ENCODE results near the gene HCRT.
"Not testable (repeated sequence)": the region's sequence is repeated elsewhere in the genome, so short reads cannot be mapped to it uniquely, and the experiment has no call there.

HCRT gene

DNA sequence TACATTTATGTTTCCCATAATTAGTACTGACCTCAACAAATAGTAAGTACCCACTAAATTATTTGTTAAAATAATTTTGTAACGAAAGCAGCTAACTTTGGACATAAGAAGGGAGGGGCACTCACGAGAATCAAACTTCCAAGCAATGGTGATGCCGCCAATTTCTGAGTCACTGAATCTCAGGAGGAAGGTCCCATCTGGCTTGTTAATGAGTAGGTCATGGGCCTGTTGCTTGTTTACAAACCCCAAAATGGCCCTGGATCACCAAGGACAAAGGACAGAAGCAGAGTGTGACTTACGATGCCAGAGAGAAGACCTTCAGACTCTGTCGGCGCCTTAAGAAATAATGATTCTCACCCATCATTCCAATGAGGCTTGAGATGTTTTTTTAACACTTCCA is 24.8 kb upstream of the HCRT start:
- Histone ChIP-seq H3K4ac (ENCODE audit: low read length) (no peak overlapping the region), H2AK5ac (ENCODE audit: low read depth, low read length) (no peak overlapping the region), H3K14ac (ENCODE audit: low read length) (no peak overlapping the region), H2AFZ (ENCODE audit: low read length) (no peak overlapping the region), H2BK12ac (ENCODE audit: low read length) (no peak overlapping the region), H3K79me1 (ENCODE audit: low read depth, low read length) (no peaks in the 10 kb centered on the region), H3K4me1 (ENCODE audit: control insufficient read depth in 2 of 2, insufficient read depth in 1 of 2, low read depth in 1 of 2, low read length in 2 of 2) (no peaks in the 10 kb centered on the region), H3K27ac (replicated peaks; ENCODE audit: low read length) (no peak overlapping the region), H2BK15ac (ENCODE audit: low read length) (no peak overlapping the region), H3K4me3 (ENCODE audit: low read length in 2 of 2) (no peak overlapping the region), H3K9me3 (replicated peaks in 1 of 2; ENCODE audit: control insufficient read depth in 2 of 2, insufficient read depth in 1 of 2, low read depth in 1 of 2, low read length in 2 of 2) (no peaks in the 10 kb centered on the region), H2BK5ac (ENCODE audit: low read length) (no peak overlapping the region), H3K9ac (ENCODE audit: low read depth, low read length, poor library complexity) (no peak overlapping the region), H4K91ac (ENCODE audit: low read depth, low read length, poor library complexity) (no peak overlapping the region), H3K23ac (ENCODE audit: low read depth, low read length, poor library complexity) (no peak overlapping the region), H3K18ac (ENCODE audit: low read length) (no peak overlapping the region), H3K27me3 (ENCODE audit: control insufficient read depth in 3 of 3, insufficient read depth in 3 of 3, low read depth in 1 of 3, low read length in 3 of 3) (no peaks in the 10 kb centered on the region), H4K8ac (ENCODE audit: low read depth, low read length) (no peak overlapping the region), H3K36me3 (replicated peaks in 1 of 2; ENCODE audit: control insufficient read depth in 2 of 2, insufficient read depth in 2 of 2, low read length in 2 of 2) (peaks cover 31 to 99% of the 10 kb centered on the region in 2 donors), H3K4me2 (ENCODE audit: insufficient read depth, low read length, poor library complexity, severe bottlenecking) (no peak overlapping the region), H2BK120ac (ENCODE audit: low read depth, low read length) (no peak overlapping the region)
- DNase-seq (ENCODE audit: low spot score): no peak
- WGBS, 2 donors (ENCODE audit: extremely low coverage in 2 of 2, insufficient read length in 2 of 2, insufficient replicate concordance in 1 of 2): no CpG with 5 or more reads among the region's 6 CpGs

DNA sequence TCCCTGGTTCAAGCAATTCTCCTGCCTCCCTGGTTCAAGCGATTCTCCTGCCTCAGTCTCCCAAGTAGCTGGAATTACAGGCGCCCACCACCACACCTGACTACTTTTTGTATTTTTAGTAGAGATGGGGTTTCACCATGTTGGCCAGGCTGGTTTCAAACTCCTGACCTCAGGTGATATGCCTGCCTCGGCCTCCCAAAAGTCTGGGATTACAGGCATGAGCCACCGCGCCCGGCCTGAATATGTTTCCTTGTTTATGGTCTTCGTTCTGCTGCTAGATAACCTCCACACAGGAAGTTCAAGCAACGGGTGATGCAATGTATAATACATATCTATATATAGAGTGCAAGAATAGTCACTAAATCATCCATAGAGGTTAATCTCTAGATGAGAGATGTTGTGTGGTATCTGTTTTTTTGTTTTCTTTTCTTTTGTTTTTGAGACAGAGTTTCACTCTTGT is 20.9 kb upstream of the HCRT start:
- not testable (repeated sequence) for H2BK15ac ChIP-seq (ENCODE audit: low read length); H3K23ac ChIP-seq (ENCODE audit: low read depth, low read length, poor library complexity); H3K4ac ChIP-seq (ENCODE audit: low read length); H2AK5ac ChIP-seq (ENCODE audit: low read depth, low read length); H2AFZ ChIP-seq (ENCODE audit: low read length); H3K9me3 ChIP-seq (replicated peaks in 1 of 2; ENCODE audit: control insufficient read depth in 2 of 2, insufficient read depth in 1 of 2, low read depth in 1 of 2, low read length in 2 of 2); H3K4me1 ChIP-seq (ENCODE audit: control insufficient read depth in 2 of 2, insufficient read depth in 1 of 2, low read depth in 1 of 2, low read length in 2 of 2); H2BK12ac ChIP-seq (ENCODE audit: low read length); H3K18ac ChIP-seq (ENCODE audit: low read length); H3K27ac ChIP-seq (replicated peaks; ENCODE audit: low read length); H3K27me3 ChIP-seq (ENCODE audit: control insufficient read depth in 3 of 3, insufficient read depth in 3 of 3, low read depth in 1 of 3, low read length in 3 of 3); H3K9ac ChIP-seq (ENCODE audit: low read depth, low read length, poor library complexity); H4K91ac ChIP-seq (ENCODE audit: low read depth, low read length, poor library complexity); H3K4me3 ChIP-seq (ENCODE audit: low read length in 2 of 2); H3K79me1 ChIP-seq (ENCODE audit: low read depth, low read length); DNase-seq (ENCODE audit: low spot score); H2BK5ac ChIP-seq (ENCODE audit: low read length); H3K14ac ChIP-seq (ENCODE audit: low read length); H4K8ac ChIP-seq (ENCODE audit: low read depth, low read length); H2BK120ac ChIP-seq (ENCODE audit: low read depth, low read length); H3K4me2 ChIP-seq (ENCODE audit: insufficient read depth, low read length, poor library complexity, severe bottlenecking)
- WGBS, 2 donors (ENCODE audit: extremely low coverage in 2 of 2, insufficient read length in 2 of 2, insufficient replicate concordance in 1 of 2): no CpG with 5 or more reads among the region's 8 CpGs
- peaks cover 40 to 96% of the 10 kb centered on the region in 2 donors for H3K36me3 ChIP-seq (replicated peaks in 1 of 2; ENCODE audit: control insufficient read depth in 2 of 2, insufficient read depth in 2 of 2, low read length in 2 of 2)

DNA sequence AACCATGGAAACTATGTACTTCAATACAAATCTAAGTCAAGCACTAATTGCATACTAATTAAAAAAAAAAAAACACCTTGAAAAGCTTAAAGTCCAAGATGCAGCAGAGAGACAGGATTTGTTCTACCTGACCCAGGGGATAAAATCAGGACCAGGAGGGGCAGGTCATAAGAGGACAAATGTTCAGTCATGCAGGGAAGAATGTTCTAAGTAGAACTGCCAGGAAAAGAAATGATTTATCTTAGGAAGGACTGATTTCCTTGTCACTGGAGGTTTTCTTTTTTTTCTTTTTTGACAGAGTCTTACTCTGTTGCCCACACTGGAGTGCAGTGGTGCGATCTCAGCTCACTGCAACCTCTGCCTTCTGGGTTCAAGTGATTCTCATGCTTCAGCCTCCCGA is 18.1 kb upstream of the HCRT start:
- DNase-seq (ENCODE audit: low spot score): no peak
- Histone ChIP-seq H3K79me1 (ENCODE audit: low read depth, low read length) (no peaks in the 10 kb centered on the region), H3K36me3 (replicated peaks in 1 of 2; ENCODE audit: control insufficient read depth in 2 of 2, insufficient read depth in 2 of 2, low read length in 2 of 2) (peaks cover 32 to 95% of the 10 kb centered on the region in 2 donors), H3K4me3 (ENCODE audit: low read length in 2 of 2) (no peak overlapping the region), H2BK15ac (ENCODE audit: low read length) (no peak overlapping the region), H3K27ac (replicated peaks; ENCODE audit: low read length) (no peak overlapping the region), H3K23ac (ENCODE audit: low read depth, low read length, poor library complexity) (no peak overlapping the region), H3K14ac (ENCODE audit: low read length) (no peak overlapping the region), H2AK5ac (ENCODE audit: low read depth, low read length) (no peak overlapping the region), H2AFZ (ENCODE audit: low read length) (no peak overlapping the region), H3K4me2 (ENCODE audit: insufficient read depth, low read length, poor library complexity, severe bottlenecking) (no peak overlapping the region), H2BK120ac (ENCODE audit: low read depth, low read length) (no peak overlapping the region), H4K91ac (ENCODE audit: low read depth, low read length, poor library complexity) (no peak overlapping the region), H3K9me3 (replicated peaks in 1 of 2; ENCODE audit: control insufficient read depth in 2 of 2, insufficient read depth in 1 of 2, low read depth in 1 of 2, low read length in 2 of 2) (no peaks in the 10 kb centered on the region), H3K4ac (ENCODE audit: low read length) (no peak overlapping the region), H4K8ac (ENCODE audit: low read depth, low read length) (no peak overlapping the region), H2BK5ac (ENCODE audit: low read length) (no peak overlapping the region), H3K18ac (ENCODE audit: low read length) (no peak overlapping the region), H2BK12ac (ENCODE audit: low read length) (no peak overlapping the region), H3K4me1 (ENCODE audit: control insufficient read depth in 2 of 2, insufficient read depth in 1 of 2, low read depth in 1 of 2, low read length in 2 of 2) (no peaks in the 10 kb centered on the region), H3K27me3 (ENCODE audit: control insufficient read depth in 3 of 3, insufficient read depth in 3 of 3, low read depth in 1 of 3, low read length in 3 of 3) (no peaks in the 10 kb centered on the region), H3K9ac (ENCODE audit: low read depth, low read length, poor library complexity) (no peak overlapping the region)
- no CpG with 5 or more reads among the region's 2 CpGs for WGBS, 2 donors (ENCODE audit: extremely low coverage in 2 of 2, insufficient read length in 2 of 2, insufficient replicate concordance in 1 of 2)

DNA sequence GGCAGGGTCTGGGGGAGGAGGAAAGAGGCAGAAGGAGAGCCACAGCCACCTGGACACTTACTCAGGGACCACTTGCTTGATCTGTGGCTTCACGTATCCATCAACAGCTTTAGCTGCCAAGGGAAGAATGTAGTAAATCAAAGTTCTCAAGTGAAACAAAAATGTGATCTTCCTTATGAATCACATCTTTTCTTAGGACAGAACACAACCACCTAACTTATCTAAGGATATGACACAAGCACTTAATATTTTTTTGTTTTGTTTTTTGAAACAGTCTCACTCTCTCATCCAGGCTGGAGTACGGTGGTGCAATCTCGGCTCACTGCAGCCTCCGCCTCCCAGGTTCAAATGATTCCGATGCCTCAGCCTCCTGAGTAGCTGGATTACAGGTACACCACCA is 17.4 kb upstream of the HCRT start:
- H4K91ac ChIP-seq (ENCODE audit: low read depth, low read length, poor library complexity): no peak overlapping the region
- no peak overlapping the region for H2BK120ac ChIP-seq (ENCODE audit: low read depth, low read length)
- no peak overlapping the region for H2AK5ac ChIP-seq (ENCODE audit: low read depth, low read length)
- no peak overlapping the region for H2BK15ac ChIP-seq (ENCODE audit: low read length)
- no peak overlapping the region for H3K14ac ChIP-seq (ENCODE audit: low read length)
- no peak overlapping the region for H3K4ac ChIP-seq (ENCODE audit: low read length)
- H2BK5ac ChIP-seq (ENCODE audit: low read length): no peak overlapping the region
- no peak for DNase-seq (ENCODE audit: low spot score)
- H3K23ac ChIP-seq (ENCODE audit: low read depth, low read length, poor library complexity): no peak overlapping the region
- no peaks in the 10 kb centered on the region for H3K79me1 ChIP-seq (ENCODE audit: low read depth, low read length)
- H3K4me3 ChIP-seq (ENCODE audit: low read length in 2 of 2): no peak overlapping the region
- H3K27ac ChIP-seq (replicated peaks; ENCODE audit: low read length): no peak overlapping the region
- no peak overlapping the region for H3K4me2 ChIP-seq (ENCODE audit: insufficient read depth, low read length, poor library complexity, severe bottlenecking)
- no peaks in the 10 kb centered on the region for H3K4me1 ChIP-seq (ENCODE audit: control insufficient read depth in 2 of 2, insufficient read depth in 1 of 2, low read depth in 1 of 2, low read length in 2 of 2)
- no peaks in the 10 kb centered on the region for H3K27me3 ChIP-seq (ENCODE audit: control insufficient read depth in 3 of 3, insufficient read depth in 3 of 3, low read depth in 1 of 3, low read length in 3 of 3)
- no peak overlapping the region for H3K9ac ChIP-seq (ENCODE audit: low read depth, low read length, poor library complexity)
- no peak overlapping the region for H4K8ac ChIP-seq (ENCODE audit: low read depth, low read length)
- H3K18ac ChIP-seq (ENCODE audit: low read length): no peak overlapping the region
- no CpG with 5 or more reads among the region's 5 CpGs for WGBS, 2 donors (ENCODE audit: extremely low coverage in 2 of 2, insufficient read length in 2 of 2, insufficient replicate concordance in 1 of 2)
- no peak overlapping the region for H2AFZ ChIP-seq (ENCODE audit: low read length)
- peaks cover 32 to 89% of the 10 kb centered on the region in 2 donors for H3K36me3 ChIP-seq (replicated peaks in 1 of 2; ENCODE audit: control insufficient read depth in 2 of 2, insufficient read depth in 2 of 2, low read length in 2 of 2)
- H2BK12ac ChIP-seq (ENCODE audit: low read length): no peak overlapping the region
- no peaks in the 10 kb centered on the region for H3K9me3 ChIP-seq (replicated peaks in 1 of 2; ENCODE audit: control insufficient read depth in 2 of 2, insufficient read depth in 1 of 2, low read depth in 1 of 2, low read length in 2 of 2)
